DOHH2 (cell line): ENCODE measurements around the gene TMPRSS4.

Source experiments
- CTCF ChIP-seq: fragments of 200-600 bp; sonication (generic); IDR thresholded peaks from one replicate; pipeline ENCODE4 v1.5.1; 2014; ENCODE audit warnings: antibody characterized with exemption, mild to moderate bottlenecking, low read depth, low read length; ENCODE audit not compliant: poor library complexity, severe bottlenecking
- EZH2phosphoT487 ChIP-seq: fragments of 200-600 bp; sonication (generic); IDR thresholded peaks from 2 replicates; pipeline ENCODE4 v1.6.1; 2017; ENCODE audit warnings: borderline replicate concordance, mild to moderate bottlenecking, antibody characterized with exemption, low read length, moderate library complexity, mixed read lengths

- TF ChIP-seq CTCF (no peak), EZH2phosphoT487 (no peak)
Observed at GRCh38 chr11:118051136-118051610, 25.7 kb upstream of the TMPRSS4 start.
